ENCODE measurements around the gene CDK14.

- TF ChIP-seq, protein P1, sequence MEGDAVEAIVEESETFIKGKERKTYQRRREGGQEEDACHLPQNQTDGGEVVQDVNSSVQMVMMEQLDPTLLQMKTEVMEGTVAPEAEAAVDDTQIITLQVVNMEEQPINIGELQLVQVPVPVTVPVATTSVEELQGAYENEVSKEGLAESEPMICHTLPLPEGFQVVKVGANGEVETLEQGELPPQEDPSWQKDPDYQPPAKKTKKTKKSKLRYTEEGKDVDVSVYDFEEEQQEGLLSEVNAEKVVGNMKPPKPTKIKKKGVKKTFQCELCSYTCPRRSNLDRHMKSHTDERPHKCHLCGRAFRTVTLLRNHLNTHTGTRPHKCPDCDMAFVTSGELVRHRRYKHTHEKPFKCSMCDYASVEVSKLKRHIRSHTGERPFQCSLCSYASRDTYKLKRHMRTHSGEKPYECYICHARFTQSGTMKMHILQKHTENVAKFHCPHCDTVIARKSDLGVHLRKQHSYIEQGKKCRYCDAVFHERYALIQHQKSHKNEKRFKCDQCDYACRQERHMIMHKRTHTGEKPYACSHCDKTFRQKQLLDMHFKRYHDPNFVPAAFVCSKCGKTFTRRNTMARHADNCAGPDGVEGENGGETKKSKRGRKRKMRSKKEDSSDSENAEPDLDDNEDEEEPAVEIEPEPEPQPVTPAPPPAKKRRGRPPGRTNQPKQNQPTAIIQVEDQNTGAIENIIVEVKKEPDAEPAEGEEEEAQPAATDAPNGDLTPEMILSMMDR (conservative IDR thresholded peaks at IDR 0.05; ENCODE audit: low read length), result no peak
- TF ChIP-seq EZH2phosphoT487 (IDR thresholded peaks at IDR 0.05; ENCODE audit: borderline replicate concordance), result no peak
Observed at GRCh38 chr7:90709501-90710465, 113.7 kb downstream of the CDK14 start.

Measured in Loucy (cell line).